Measurements from ENCODE around the gene NDOR1.

The NDOR1 gene

GRCh38 chr9:137167747-137168572 is 37.5 kb upstream of the NDOR1 start:
- DNase-seq = peak; percentile 61

GRCh38 chr9:137168573-137168903 is 37.0 kb upstream of the NDOR1 start:
- peak; percentile 47 for DNase-seq

GRCh38 chr9:137168904-137169856 is 36.3 kb upstream of the NDOR1 start:
- peak; percentile 85 for DNase-seq

- no peak for DNase-seq
Observed at GRCh38 chr9:137169896-137170358, 35.6 kb upstream of the NDOR1 start, which contains the start of gene LRRC26. Gene LRRC26, minus strand, starts transcription at chr9:137170051. Its CDS starts 108 bp downstream, at chr9:137169943.

GRCh38 chr9:137170486-137171148 is 34.9 kb upstream of the NDOR1 start:
- DNase-seq = no peak

- no peak for DNase-seq
Observed at GRCh38 chr9:137171149-137171900, 34.2 kb upstream of the NDOR1 start.

GRCh38 chr9:137172901-137173795 is 32.4 kb upstream of the NDOR1 start:
- DNase-seq = no peak

GRCh38 chr9:137173796-137174664 is 31.5 kb upstream of the NDOR1 start:
- no peak for DNase-seq

- no peak for DNase-seq
Observed at GRCh38 chr9:137174722-137175293, 30.7 kb upstream of the NDOR1 start.

- no peak for DNase-seq
Observed at GRCh38 chr9:137175345-137175961, 30.0 kb upstream of the NDOR1 start.

GRCh38 chr9:137176302-137177182 is 29.0 kb upstream of the NDOR1 start:
- DNase-seq = no peak

GRCh38 chr9:137178201-137178938 is 27.1 kb upstream of the NDOR1 start:
- no peak for DNase-seq

- DNase-seq = no peak
Observed at GRCh38 chr9:137178939-137179630, 26.4 kb upstream of the NDOR1 start.

- no peak for DNase-seq
Observed at GRCh38 chr9:137179761-137180160, 25.7 kb upstream of the NDOR1 start.

GRCh38 chr9:137180491-137180890 is 25.0 kb upstream of the NDOR1 start:
- no peak for DNase-seq

GRCh38 chr9:137181680-137182079 is 23.8 kb upstream of the NDOR1 start:
- no peak for DNase-seq

GRCh38 chr9:137182836-137183235 is 22.7 kb upstream of the NDOR1 start:
- DNase-seq = no peak

All from eye (tissue), 1 donor.